Sigmoid colon (tissue), 7 donors: Measurements from ENCODE around the gene ZBTB5. TPM values are rescaled to one million over a fixed set of nuclear protein-coding genes. Genes with fewer than 3 reads are reported as not detected.
"Not testable (repeated sequence)": the region's sequence is repeated elsewhere in the genome, so short reads cannot be mapped to it uniquely, and the experiment has no call there.

Experiments used
- DNase-seq: peaks from one replicate; pipeline ENCODE4 v3.0.0-alpha.2; 2019
- H3K27ac ChIP-seq, 4 donors: fragments of 200-600 bp; sonication (generic); one replicate each; pipeline ENCODE4 v1.5.1; 2016 to 2019; ENCODE audit warnings: mild to moderate bottlenecking in 1 of 4
- H3K27me3 ChIP-seq, 3 donors: fragments of 200-600 bp; sonication (generic); one replicate each; pipeline ENCODE4 v1.5.1; 2019; ENCODE audit warnings: mild to moderate bottlenecking in 1 of 3
- H3K36me3 ChIP-seq, 4 donors: fragments of 200-600 bp; sonication (generic); one replicate each; pipeline ENCODE4 v1.5.1; 2016 to 2019
- H3K4me1 ChIP-seq, 4 donors: fragments of 200-600 bp; sonication (generic); one replicate each; pipeline ENCODE4 v1.5.1; 2017 to 2019
- H3K4me3 ChIP-seq, 4 donors: fragments of 200-600 bp; sonication (generic); one replicate each; pipeline ENCODE4 v1.5.1; 2017 to 2019; ENCODE audit warnings: mild to moderate bottlenecking in 2 of 4, moderate library complexity in 1 of 4
- H3K9me3 ChIP-seq, 4 donors: fragments of 200-600 bp in 3 of 4; sonication (generic) in 3 of 4; one replicate each; pipeline versions ENCODE4 v1.5.1 to v1.6.1; 2013 to 2019
- EP300 ChIP-seq, 4 donors: sonication (generic); formaldehyde crosslinking; IDR thresholded peaks; one replicate each; pipeline ENCODE4 v1.6.1; 2017; ENCODE audit warnings: antibody characterized with exemption in 4 of 4
- POLR2A ChIP-seq, 2 donors: fragments of 450-650 bp; IDR thresholded peaks; one replicate each; pipeline ENCODE4 v1.6.1; 2016; ENCODE audit warnings: antibody characterized with exemption in 2 of 2, mild to moderate bottlenecking in 2 of 2, moderate library complexity in 2 of 2
- POLR2AphosphoS5 ChIP-seq, 4 donors: sonication (generic); formaldehyde crosslinking; IDR thresholded peaks; one replicate each; pipeline ENCODE4 v1.6.1; 2017; ENCODE audit warnings: antibody characterized with exemption in 4 of 4
- WGBS, 2 donors: extraction: QIAGEN DNeasy Blood & Tissue Kit; methylation state at CpG; one replicate each; pipeline ENCODE4 v1.1.7; 2013; 5-methylcytosine and 5-hydroxymethylcytosine counted together
- intact Hi-C: fragments of 100-400 bp; cut with DNase I; formaldehyde crosslinking; loops from one replicate; pipeline ENCODE4 v1.15.1; 2023
- polyA plus RNA-seq, 3 donors: library from polyadenylated mRNA; stranded (reverse); fragments of 200-250 nt; gene quantifications; one replicate each; pipeline ENCODE4 v1.2.3, GENCODE V29; 2013
- total RNA-seq, 4 donors: library from RNA; depleted of rRNA; stranded (reverse); fragments of >200 nt; gene quantifications; one replicate each; pipeline ENCODE4 v1.1.0, GENCODE V29; 2016
- TF ChIP-seq, protein P1 (sequence below), 4 experiments: fragments of 450-650 bp in 3 of 4; fragments of 200-600 bp in 1 of 4; IDR thresholded peaks; one replicate each; pipeline ENCODE4 v1.5.1; 2016 to 2019; ENCODE audit warnings: antibody characterized with exemption in 4 of 4, mild to moderate bottlenecking in 3 of 4, moderate library complexity in 2 of 4
- donor health status: healthy with polysubstance abuse.
- donor health status: Bipolar disorder and iron deficiency.
- donor health status: healthy.

The ZBTB5 gene
- total and polyA plus RNA-seq, 7 donors, result 3.6 to 11.1 (median 7.7) TPM

- intact Hi-C loops, result no loop called here
- Histone ChIP-seq H3K9me3 (no peaks in the 10 kb centered on the region), H3K27me3 (no peaks in the 10 kb centered on the region), H3K27ac (no peak overlapping the region), H3K4me3 (no peak overlapping the region), H3K36me3 (peaks cover 9 to 60% (median 45%) of the 10 kb centered on the region in 4 donors), H3K4me1 (peaks cover 0 to 34% (median 30%) of the 10 kb centered on the region in 4 donors)
- DNase-seq, result no peak
- TF ChIP-seq, protein P1, sequence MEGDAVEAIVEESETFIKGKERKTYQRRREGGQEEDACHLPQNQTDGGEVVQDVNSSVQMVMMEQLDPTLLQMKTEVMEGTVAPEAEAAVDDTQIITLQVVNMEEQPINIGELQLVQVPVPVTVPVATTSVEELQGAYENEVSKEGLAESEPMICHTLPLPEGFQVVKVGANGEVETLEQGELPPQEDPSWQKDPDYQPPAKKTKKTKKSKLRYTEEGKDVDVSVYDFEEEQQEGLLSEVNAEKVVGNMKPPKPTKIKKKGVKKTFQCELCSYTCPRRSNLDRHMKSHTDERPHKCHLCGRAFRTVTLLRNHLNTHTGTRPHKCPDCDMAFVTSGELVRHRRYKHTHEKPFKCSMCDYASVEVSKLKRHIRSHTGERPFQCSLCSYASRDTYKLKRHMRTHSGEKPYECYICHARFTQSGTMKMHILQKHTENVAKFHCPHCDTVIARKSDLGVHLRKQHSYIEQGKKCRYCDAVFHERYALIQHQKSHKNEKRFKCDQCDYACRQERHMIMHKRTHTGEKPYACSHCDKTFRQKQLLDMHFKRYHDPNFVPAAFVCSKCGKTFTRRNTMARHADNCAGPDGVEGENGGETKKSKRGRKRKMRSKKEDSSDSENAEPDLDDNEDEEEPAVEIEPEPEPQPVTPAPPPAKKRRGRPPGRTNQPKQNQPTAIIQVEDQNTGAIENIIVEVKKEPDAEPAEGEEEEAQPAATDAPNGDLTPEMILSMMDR (IDR thresholded peaks at IDR 0.05), result no peak
- no peak for TF ChIP-seq POLR2A (IDR thresholded peaks at IDR 0.05)
- 90 to 96% methylated on average over 6 of the region's 6 CpGs for WGBS, 2 donors
These were observed 38.4 kb downstream of the ZBTB5 start for GRCh38 chr9:37426846-37427245.

DNA sequence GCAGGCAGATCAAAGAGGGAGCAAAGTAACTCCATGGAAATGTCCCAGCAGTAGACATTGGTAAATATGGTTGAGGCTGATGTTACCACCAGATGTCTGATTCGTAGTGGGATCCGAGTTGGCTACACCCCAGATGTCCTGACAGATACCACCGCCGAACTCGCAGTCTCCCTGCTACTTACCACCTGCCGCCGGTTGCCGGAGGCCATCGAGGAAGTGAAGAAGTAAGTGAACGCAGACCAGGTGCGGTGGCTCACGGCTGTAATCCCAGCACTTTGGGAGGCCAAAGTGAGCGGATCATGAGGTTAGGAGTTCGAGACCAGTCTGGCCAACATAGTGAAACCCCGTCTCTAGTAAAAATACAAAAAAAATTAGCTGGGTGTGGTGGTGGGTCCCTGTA lies 38.8 kb downstream of the ZBTB5 start:
- H3K27ac ChIP-seq, H3K9me3 ChIP-seq, H3K27me3 ChIP-seq, DNase-seq, intact Hi-C loops, H3K4me3 ChIP-seq: not testable (repeated sequence)
- WGBS, 2 donors, result 95% methylated on average over 15 of the region's 15 CpGs
- Histone ChIP-seq H3K4me1 (peaks cover 0 to 38% (median 31%) of the 10 kb centered on the region in 4 donors), H3K36me3 (peaks cover 9 to 56% (median 45%) of the 10 kb centered on the region in 4 donors)

GRCh38 chr9:37425298-37425752 lies 39.9 kb downstream of the ZBTB5 start:
- Histone ChIP-seq H3K27ac (no peak overlapping the region), H3K27me3 (no peaks in the 10 kb centered on the region), H3K4me1 (peaks cover 0 to 38% (median 31%) of the 10 kb centered on the region in 4 donors), H3K36me3 (peaks cover 9 to 45% (median 35%) of the 10 kb centered on the region in 4 donors), H3K4me3 (no peak overlapping the region), H3K9me3 (no peaks in the 10 kb centered on the region)
- intact Hi-C loops, result no loop called here
- 83 to 88% methylated on average over 11 of the region's 11 CpGs for WGBS, 2 donors
- no peak for DNase-seq
- TF ChIP-seq, protein P1 (IDR thresholded peaks at IDR 0.05), result no peak
- TF ChIP-seq EP300 (IDR thresholded peaks at IDR 0.05) (no peak), POLR2AphosphoS5 (IDR thresholded peaks at IDR 0.05) (no peak), POLR2A (IDR thresholded peaks at IDR 0.05) (no peak)

DNA sequence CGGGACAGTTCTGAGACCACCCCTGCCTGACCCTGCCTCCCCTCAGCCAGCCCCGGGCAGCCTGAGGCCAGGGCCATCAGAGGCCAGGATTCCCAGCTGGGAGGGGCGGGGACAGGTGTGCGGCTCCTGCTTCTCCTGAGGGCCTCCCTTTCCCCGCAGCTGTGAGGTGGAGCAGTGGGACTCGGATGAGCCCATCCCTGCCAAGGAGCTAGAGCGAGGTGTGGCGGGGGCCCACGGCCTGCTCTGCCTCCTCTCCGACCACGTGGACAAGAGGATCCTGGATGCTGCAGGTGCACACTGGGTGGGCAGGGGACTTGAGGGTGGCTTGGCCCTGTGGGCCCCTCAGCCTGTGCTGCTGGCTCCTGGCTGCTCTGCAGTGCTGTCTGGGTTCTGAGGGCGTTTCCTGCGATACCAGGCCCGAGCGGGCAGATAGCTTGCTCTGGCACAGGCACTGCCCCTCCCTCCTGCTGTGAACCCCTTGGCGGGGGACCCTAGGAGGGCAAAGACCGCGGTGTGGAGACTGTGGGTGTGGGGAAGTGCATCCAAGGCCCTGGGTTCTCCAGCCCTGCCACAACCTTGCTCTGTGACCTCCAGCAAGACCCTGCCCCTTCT lies 40.5 kb downstream of the ZBTB5 start:
- Histone ChIP-seq H3K9me3 (no peaks in the 10 kb centered on the region), H3K27ac (no peak overlapping the region), H3K4me1 (peaks cover 0 to 38% (median 31%) of the 10 kb centered on the region in 4 donors), H3K4me3 (no peak overlapping the region), H3K27me3 (no peaks in the 10 kb centered on the region), H3K36me3 (peaks cover 9 to 39% (median 31%) of the 10 kb centered on the region in 4 donors)
- intact Hi-C loops, result loop anchor here (5.0 kb wide), 3 partner anchors 38 to 168 kb away; partner anchors contain the start of genes POLR1E and TOMM5
- no peak for TF ChIP-seq POLR2A (IDR thresholded peaks at IDR 0.05)
- 73 to 88% methylated on average over 18 of the region's 18 CpGs for WGBS, 2 donors
- no peak for DNase-seq

GRCh38 chr9:37424204-37424685 lies 41.0 kb downstream of the ZBTB5 start:
- Histone ChIP-seq H3K4me1 (peaks cover 0 to 38% (median 31%) of the 10 kb centered on the region in 4 donors), H3K4me3 (peak overlapping the region in 1 of 4 donors; percentile 72), H3K36me3 (peaks cover 9 to 34% (median 25%) of the 10 kb centered on the region in 4 donors), H3K27ac (no peak overlapping the region), H3K9me3 (no peaks in the 10 kb centered on the region), H3K27me3 (no peaks in the 10 kb centered on the region)
- TF ChIP-seq EP300 (IDR thresholded peaks at IDR 0.05), result no peak
- no peak for TF ChIP-seq POLR2A (IDR thresholded peaks at IDR 0.05)
- no peak for TF ChIP-seq POLR2AphosphoS5 (IDR thresholded peaks at IDR 0.05)
- TF ChIP-seq, protein P1 (IDR thresholded peaks at IDR 0.05), result no peak
- 74 to 81% methylated on average over 8 of the region's 8 CpGs for WGBS, 2 donors
- intact Hi-C loops, result loop anchor here (5.0 kb wide), 3 partner anchors 38 to 168 kb away; partner anchors contain the start of genes POLR1E and TOMM5
- DNase-seq, result no peak
